GM23338 (cell line): ENCODE measurements around the gene TAC3. TPM values are rescaled to one million over a fixed set of nuclear protein-coding genes. Genes with fewer than 3 reads are reported as not detected.

ENCODE experiments used
- ATAC-seq: fragments of 200-7000 bp; cut with Tn5 transposase; 3 replicates; pipeline ENCODE4 v1.9.1; 2020
- DNase-seq: peaks from one replicate; pipeline ENCODE4 v3.0.0-alpha.2; 2015; ENCODE audit warnings: low spot score
- H2AFZ ChIP-seq: fragments of 200-600 bp; sonication (generic); 2 replicates; pipeline ENCODE4 v1.8.0; 2016; ENCODE audit warnings: antibody characterized with exemption, mild to moderate bottlenecking, moderate library complexity
- H3F3A ChIP-seq: fragments of 200-600 bp; sonication (generic); replicated peaks from 2 replicates; pipeline ENCODE4 v1.8.0; 2017; ENCODE audit warnings: antibody characterized with exemption, mixed run types, low read depth
- H3K27ac ChIP-seq: fragments of 200-600 bp; sonication (generic); 2 replicates; pipeline ENCODE4 v1.6.1; 2016; ENCODE audit warnings: low read depth
- H3K27me3 ChIP-seq: fragments of 200-600 bp; sonication (generic); 2 replicates; pipeline ENCODE4 v1.8.0; 2016; ENCODE audit warnings: mild to moderate bottlenecking, mixed run types, moderate library complexity; ENCODE audit not compliant: insufficient read depth
- H3K36me3 ChIP-seq: fragments of 200-600 bp; sonication (generic); 2 replicates; pipeline ENCODE4 v1.8.0; 2016; ENCODE audit warnings: mild to moderate bottlenecking; ENCODE audit not compliant: insufficient read depth
- H3K4me1 ChIP-seq: fragments of 200-600 bp; sonication (generic); 2 replicates; pipeline ENCODE4 v1.8.0; 2016; ENCODE audit warnings: mild to moderate bottlenecking, moderate library complexity; ENCODE audit not compliant: insufficient read depth
- H3K4me2 ChIP-seq: fragments of 200-600 bp; sonication (generic); 2 replicates; pipeline ENCODE4 v1.7.1; 2017; ENCODE audit warnings: mixed run types
- H3K4me3 ChIP-seq: fragments of 200-600 bp; sonication (generic); 2 replicates; pipeline ENCODE4 v1.6.1; 2016; ENCODE audit warnings: mixed run types
- H3K79me2 ChIP-seq: fragments of 200-600 bp; sonication (generic); replicated peaks from 2 replicates; pipeline ENCODE4 v1.8.0; 2017; ENCODE audit warnings: mild to moderate bottlenecking; ENCODE audit not compliant: insufficient read depth
- H3K9me2 ChIP-seq: fragments of 200-600 bp; sonication (generic); 2 replicates; pipeline ENCODE4 v1.8.0; 2017; ENCODE audit not compliant: insufficient read depth
- H4K20me1 ChIP-seq: fragments of 200-600 bp; sonication (generic); replicated peaks from 2 replicates; pipeline ENCODE4 v1.8.0; 2017; ENCODE audit warnings: mild to moderate bottlenecking; ENCODE audit not compliant: insufficient read depth
- H3K27ac Mint-ChIP-seq: 2 replicates; pipeline ENCODE4 v1.8.0; 2020; ENCODE audit warnings: inconsistent platforms, mild to moderate bottlenecking, moderate library complexity, mixed read lengths
- H3K27me3 Mint-ChIP-seq: 3 replicates; pipeline ENCODE4 v1.8.0; 2022; ENCODE audit warnings: low read depth, mild to moderate bottlenecking, moderate library complexity, mixed read lengths, inconsistent platforms; ENCODE audit not compliant: insufficient read depth, poor library complexity
- H3K36me3 Mint-ChIP-seq: 3 replicates; pipeline ENCODE4 v1.8.0; 2021; ENCODE audit warnings: low read depth, mild to moderate bottlenecking, inconsistent platforms, moderate library complexity, mixed read lengths
- H3K4me1 Mint-ChIP-seq: 3 replicates; pipeline ENCODE4 v1.8.0; 2020; ENCODE audit warnings: mild to moderate bottlenecking, inconsistent platforms, mixed read lengths
- H3K4me3 Mint-ChIP-seq: 3 replicates; pipeline ENCODE4 v1.8.0; 2021; ENCODE audit warnings: moderate library complexity, mild to moderate bottlenecking, inconsistent platforms, mixed read lengths
- H3K9me3 Mint-ChIP-seq: 3 replicates; pipeline ENCODE4 v1.8.0; 2020; ENCODE audit warnings: moderate library complexity, mild to moderate bottlenecking, inconsistent platforms, mixed read lengths
- CREB1 ChIP-seq: fragments of 250-450 bp; sonication (Bioruptor Pico); IDR thresholded peaks from 2 replicates; pipeline ENCODE4 v1.5.0; 2020; ENCODE audit warnings: low read depth, mild to moderate bottlenecking, moderate library complexity
- EZH2 ChIP-seq: fragments of 200-600 bp; sonication (generic); IDR thresholded peaks from one replicate; pipeline ENCODE4 v1.8.0; 2017; ENCODE audit warnings: antibody characterized with exemption, mild to moderate bottlenecking, low read depth; ENCODE audit not compliant: unreplicated experiment
- EZH2phosphoT487 ChIP-seq: fragments of 200-600 bp; sonication (generic); IDR thresholded peaks from one replicate; pipeline ENCODE4 v1.8.1; 2018; ENCODE audit warnings: antibody characterized with exemption; ENCODE audit not compliant: unreplicated experiment
- JUNB ChIP-seq: IDR thresholded peaks from one replicate; pipeline ENCODE4 v1.6.1; 2016; ENCODE audit warnings: antibody characterized with exemption; ENCODE audit not compliant: unreplicated experiment
- NANOG ChIP-seq: IDR thresholded peaks from 2 replicates; pipeline ENCODE4 v1.6.1; 2016; ENCODE audit warnings: antibody characterized with exemption, borderline replicate concordance
- POLR2AphosphoS5 ChIP-seq: IDR thresholded peaks from 2 replicates; pipeline ENCODE4 v1.6.1; 2016; ENCODE audit warnings: antibody characterized with exemption, low read depth
- ZNF114 ChIP-seq: fragments of 250-450 bp; sonication (Bioruptor Pico); IDR thresholded peaks from 2 replicates; pipeline ENCODE4 v1.5.0; 2020; ENCODE audit warnings: mild to moderate bottlenecking, moderate library complexity
- ZNF331 ChIP-seq: fragments of 250-450 bp; sonication (Bioruptor Pico); IDR thresholded peaks from 2 replicates; pipeline ENCODE4 v1.5.0; 2020; ENCODE audit warnings: low read depth, mild to moderate bottlenecking, moderate library complexity
- polyA plus RNA-seq: library from polyadenylated mRNA; unstranded; fragments of >200 nt; fragmentation: Nextera tagmentation; extraction: Ambion mirVana; gene quantifications from 2 replicates; pipeline ENCODE4 v1.2.1, GENCODE V29; 2016
- total RNA-seq: library from RNA; depleted of rRNA; stranded (reverse); fragments of >200 nt; shearing (Covaris generic); gene quantifications from 2 replicates; pipeline ENCODE4 v1.2.3, GENCODE V29; 2014
- TF ChIP-seq, protein P1 (sequence below): IDR thresholded peaks from one replicate; pipeline ENCODE4 v1.6.1; 2018; ENCODE audit warnings: antibody characterized with exemption; ENCODE audit not compliant: unreplicated experiment
- TF ChIP-seq, protein P2 (sequence below): IDR thresholded peaks from 2 replicates; pipeline ENCODE4 v1.6.1; 2016; ENCODE audit warnings: antibody characterized with exemption
- TF ChIP-seq, protein P3 (sequence below): fragments of 250-450 bp; sonication (Bioruptor Pico); IDR thresholded peaks from 2 replicates; pipeline ENCODE4 v1.5.0; 2020; ENCODE audit warnings: mild to moderate bottlenecking, moderate library complexity

TAC3 gene
- total and polyA plus RNA-seq, 2 experiments from 2014 or later, result 11.9 to 35.1 TPM

DNA sequence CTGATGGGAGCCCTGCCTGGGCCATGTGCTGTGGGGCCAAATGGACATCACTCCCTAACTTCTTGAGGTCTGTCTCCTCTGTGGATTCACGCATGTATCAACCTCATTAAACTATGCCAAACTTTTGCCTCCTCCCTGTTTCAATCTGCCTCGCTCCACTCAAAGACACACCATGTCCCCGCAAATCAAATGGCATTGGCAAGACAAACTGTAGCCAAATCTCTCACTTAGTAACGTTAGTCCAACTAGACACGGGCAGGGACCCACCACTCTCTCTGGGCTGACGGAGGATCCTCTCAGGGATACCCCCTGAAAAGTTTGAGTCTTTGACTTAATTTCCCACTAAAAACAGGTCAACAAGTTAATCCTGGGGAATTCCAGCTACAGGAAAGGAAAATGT lies 18.0 kb downstream of the TAC3 start:
- peaks cover 8% of the 10 kb centered on the region for H3K27me3 Mint-ChIP-seq
- no peak for ATAC-seq
- no peak for TF ChIP-seq ZNF114 (CRISPR knock-in tag)
- Histone ChIP-seq H3F3A (no peaks in the 10 kb centered on the region), H3K4me3 (no peak overlapping the region), H3K27ac (no peak overlapping the region), H4K20me1 (peaks cover 15% of the 10 kb centered on the region), H3K36me3 (peaks cover 13% of the 10 kb centered on the region), H3K79me2 (peaks cover 33% of the 10 kb centered on the region), H3K27me3 (no peaks in the 10 kb centered on the region), H3K9me2 (no peaks in the 10 kb centered on the region), H3K4me2 (no peak overlapping the region), H2AFZ (no peak overlapping the region), H3K4me1 (no peaks in the 10 kb centered on the region; the same call in 1 of the 2 replicates)
- H3K9me3 Mint-ChIP-seq, result no peaks in the 10 kb centered on the region
- H3K36me3 Mint-ChIP-seq, result peaks cover 47% of the 10 kb centered on the region
- H3K4me1 Mint-ChIP-seq, result peaks cover 5% of the 10 kb centered on the region
- no peak for DNase-seq
- no peak overlapping the region for H3K27ac Mint-ChIP-seq
- no peak overlapping the region for H3K4me3 Mint-ChIP-seq

DNA sequence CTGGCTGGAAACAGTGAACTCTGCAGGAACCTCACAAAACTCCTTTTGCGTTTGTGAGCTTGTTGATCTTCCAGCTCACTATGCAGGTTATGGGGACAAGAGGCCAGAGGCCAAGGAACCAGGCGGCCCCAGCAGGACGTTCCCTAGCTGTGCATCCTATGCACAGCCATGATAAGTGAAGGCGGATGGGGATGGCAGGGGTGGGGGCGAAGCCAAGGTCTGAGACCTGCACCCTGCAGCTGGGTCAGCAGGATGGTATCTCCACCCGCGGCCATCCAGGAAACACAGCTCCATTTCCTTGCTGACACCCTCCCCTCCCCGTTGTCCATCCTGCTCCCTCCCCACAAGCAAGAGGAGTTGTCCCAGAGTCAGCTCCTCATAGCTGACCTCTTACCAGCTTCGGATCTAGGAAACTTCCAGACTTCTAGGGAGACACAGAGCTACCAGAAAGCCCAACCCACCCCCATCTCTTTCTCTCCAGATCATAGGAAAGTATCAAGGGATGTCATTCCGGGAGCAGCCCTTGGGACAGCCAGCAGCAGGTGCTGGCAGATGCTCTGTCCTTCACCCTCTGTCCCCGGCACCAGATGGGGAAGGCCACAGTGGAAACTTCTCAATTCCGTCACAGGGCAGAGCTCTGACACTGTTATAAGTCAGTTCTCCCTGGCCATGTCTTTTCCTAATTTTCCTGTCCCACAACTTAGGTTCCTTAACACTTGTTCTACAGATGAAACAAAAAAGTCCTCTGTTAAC lies 19.4 kb downstream of the TAC3 start:
- Histone ChIP-seq H3K36me3 (0 out of 2 replicates have a peak, but pooled peaks cover 2% of the 10 kb centered on the region), H3K4me3 (no peak overlapping the region), H3K9me2 (no peaks in the 10 kb centered on the region), H4K20me1 (peaks cover 12% of the 10 kb centered on the region), H3K4me1 (no peaks in the 10 kb centered on the region; the same call in 1 of the 2 replicates), H3K27ac (no peak overlapping the region), H3K79me2 (peaks cover 26% of the 10 kb centered on the region), H2AFZ (no peak overlapping the region), H3F3A (no peaks in the 10 kb centered on the region), H3K4me2 (no peak overlapping the region), H3K27me3 (no peaks in the 10 kb centered on the region)
- Mint-ChIP-seq H3K36me3 (peaks cover 34% of the 10 kb centered on the region), H3K4me3 (no peak overlapping the region), H3K27me3 (peaks cover 8% of the 10 kb centered on the region), H3K27ac (no peak overlapping the region), H3K9me3 (no peaks in the 10 kb centered on the region), H3K4me1 (peaks cover 5% of the 10 kb centered on the region)
- ATAC-seq (no peak), DNase-seq (no peak)
- TF ChIP-seq ZNF331 (CRISPR knock-in tag) (no peak), CREB1 (CRISPR knock-in tag) (no peak), EZH2 (no peak), EZH2phosphoT487 (no peak), POLR2AphosphoS5 (no peak), JUNB (no peak), ZNF114 (CRISPR knock-in tag) (no peak), NANOG (no peak)
- TF ChIP-seq, protein P1, sequence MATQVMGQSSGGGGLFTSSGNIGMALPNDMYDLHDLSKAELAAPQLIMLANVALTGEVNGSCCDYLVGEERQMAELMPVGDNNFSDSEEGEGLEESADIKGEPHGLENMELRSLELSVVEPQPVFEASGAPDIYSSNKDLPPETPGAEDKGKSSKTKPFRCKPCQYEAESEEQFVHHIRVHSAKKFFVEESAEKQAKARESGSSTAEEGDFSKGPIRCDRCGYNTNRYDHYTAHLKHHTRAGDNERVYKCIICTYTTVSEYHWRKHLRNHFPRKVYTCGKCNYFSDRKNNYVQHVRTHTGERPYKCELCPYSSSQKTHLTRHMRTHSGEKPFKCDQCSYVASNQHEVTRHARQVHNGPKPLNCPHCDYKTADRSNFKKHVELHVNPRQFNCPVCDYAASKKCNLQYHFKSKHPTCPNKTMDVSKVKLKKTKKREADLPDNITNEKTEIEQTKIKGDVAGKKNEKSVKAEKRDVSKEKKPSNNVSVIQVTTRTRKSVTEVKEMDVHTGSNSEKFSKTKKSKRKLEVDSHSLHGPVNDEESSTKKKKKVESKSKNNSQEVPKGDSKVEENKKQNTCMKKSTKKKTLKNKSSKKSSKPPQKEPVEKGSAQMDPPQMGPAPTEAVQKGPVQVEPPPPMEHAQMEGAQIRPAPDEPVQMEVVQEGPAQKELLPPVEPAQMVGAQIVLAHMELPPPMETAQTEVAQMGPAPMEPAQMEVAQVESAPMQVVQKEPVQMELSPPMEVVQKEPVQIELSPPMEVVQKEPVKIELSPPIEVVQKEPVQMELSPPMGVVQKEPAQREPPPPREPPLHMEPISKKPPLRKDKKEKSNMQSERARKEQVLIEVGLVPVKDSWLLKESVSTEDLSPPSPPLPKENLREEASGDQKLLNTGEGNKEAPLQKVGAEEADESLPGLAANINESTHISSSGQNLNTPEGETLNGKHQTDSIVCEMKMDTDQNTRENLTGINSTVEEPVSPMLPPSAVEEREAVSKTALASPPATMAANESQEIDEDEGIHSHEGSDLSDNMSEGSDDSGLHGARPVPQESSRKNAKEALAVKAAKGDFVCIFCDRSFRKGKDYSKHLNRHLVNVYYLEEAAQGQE, result no peak
- TF ChIP-seq, protein P2, sequence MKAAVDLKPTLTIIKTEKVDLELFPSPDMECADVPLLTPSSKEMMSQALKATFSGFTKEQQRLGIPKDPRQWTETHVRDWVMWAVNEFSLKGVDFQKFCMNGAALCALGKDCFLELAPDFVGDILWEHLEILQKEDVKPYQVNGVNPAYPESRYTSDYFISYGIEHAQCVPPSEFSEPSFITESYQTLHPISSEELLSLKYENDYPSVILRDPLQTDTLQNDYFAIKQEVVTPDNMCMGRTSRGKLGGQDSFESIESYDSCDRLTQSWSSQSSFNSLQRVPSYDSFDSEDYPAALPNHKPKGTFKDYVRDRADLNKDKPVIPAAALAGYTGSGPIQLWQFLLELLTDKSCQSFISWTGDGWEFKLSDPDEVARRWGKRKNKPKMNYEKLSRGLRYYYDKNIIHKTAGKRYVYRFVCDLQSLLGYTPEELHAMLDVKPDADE, result no peak
- TF ChIP-seq, protein P3, sequence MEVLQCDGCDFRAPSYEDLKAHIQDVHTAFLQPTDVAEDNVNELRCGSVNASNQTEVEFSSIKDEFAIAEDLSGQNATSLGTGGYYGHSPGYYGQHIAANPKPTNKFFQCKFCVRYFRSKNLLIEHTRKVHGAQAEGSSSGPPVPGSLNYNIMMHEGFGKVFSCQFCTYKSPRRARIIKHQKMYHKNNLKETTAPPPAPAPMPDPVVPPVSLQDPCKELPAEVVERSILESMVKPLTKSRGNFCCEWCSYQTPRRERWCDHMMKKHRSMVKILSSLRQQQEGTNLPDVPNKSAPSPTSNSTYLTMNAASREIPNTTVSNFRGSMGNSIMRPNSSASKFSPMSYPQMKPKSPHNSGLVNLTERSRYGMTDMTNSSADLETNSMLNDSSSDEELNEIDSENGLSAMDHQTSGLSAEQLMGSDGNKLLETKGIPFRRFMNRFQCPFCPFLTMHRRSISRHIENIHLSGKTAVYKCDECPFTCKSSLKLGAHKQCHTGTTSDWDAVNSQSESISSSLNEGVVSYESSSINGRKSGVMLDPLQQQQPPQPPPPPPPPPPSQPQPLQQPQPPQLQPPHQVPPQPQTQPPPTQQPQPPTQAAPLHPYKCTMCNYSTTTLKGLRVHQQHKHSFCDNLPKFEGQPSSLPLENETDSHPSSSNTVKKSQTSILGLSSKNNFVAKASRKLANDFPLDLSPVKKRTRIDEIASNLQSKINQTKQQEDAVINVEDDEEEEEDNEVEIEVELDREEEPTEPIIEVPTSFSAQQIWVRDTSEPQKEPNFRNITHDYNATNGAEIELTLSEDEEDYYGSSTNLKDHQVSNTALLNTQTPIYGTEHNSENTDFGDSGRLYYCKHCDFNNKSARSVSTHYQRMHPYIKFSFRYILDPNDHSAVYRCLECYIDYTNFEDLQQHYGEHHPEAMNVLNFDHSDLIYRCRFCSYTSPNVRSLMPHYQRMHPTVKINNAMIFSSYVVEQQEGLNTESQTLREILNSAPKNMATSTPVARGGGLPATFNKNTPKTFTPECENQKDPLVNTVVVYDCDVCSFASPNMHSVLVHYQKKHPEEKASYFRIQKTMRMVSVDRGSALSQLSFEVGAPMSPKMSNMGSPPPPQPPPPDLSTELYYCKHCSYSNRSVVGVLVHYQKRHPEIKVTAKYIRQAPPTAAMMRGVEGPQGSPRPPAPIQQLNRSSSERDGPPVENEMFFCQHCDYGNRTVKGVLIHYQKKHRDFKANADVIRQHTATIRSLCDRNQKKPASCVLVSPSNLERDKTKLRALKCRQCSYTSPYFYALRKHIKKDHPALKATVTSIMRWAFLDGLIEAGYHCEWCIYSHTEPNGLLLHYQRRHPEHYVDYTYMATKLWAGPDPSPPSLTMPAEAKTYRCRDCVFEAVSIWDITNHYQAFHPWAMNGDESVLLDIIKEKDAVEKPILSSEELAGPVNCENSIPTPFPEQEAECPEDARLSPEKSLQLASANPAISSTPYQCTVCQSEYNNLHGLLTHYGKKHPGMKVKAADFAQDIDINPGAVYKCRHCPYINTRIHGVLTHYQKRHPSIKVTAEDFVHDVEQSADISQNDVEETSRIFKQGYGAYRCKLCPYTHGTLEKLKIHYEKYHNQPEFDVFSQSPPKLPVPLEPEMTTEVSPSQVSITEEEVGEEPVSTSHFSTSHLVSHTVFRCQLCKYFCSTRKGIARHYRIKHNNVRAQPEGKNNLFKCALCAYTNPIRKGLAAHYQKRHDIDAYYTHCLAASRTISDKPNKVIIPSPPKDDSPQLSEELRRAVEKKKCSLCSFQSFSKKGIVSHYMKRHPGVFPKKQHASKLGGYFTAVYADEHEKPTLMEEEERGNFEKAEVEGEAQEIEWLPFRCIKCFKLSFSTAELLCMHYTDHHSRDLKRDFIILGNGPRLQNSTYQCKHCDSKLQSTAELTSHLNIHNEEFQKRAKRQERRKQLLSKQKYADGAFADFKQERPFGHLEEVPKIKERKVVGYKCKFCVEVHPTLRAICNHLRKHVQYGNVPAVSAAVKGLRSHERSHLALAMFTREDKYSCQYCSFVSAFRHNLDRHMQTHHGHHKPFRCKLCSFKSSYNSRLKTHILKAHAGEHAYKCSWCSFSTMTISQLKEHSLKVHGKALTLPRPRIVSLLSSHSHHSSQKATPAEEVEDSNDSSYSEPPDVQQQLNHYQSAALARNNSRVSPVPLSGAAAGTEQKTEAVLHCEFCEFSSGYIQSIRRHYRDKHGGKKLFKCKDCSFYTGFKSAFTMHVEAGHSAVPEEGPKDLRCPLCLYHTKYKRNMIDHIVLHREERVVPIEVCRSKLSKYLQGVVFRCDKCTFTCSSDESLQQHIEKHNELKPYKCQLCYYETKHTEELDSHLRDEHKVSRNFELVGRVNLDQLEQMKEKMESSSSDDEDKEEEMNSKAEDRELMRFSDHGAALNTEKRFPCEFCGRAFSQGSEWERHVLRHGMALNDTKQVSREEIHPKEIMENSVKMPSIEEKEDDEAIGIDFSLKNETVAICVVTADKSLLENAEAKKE (CRISPR knock-in tag), result no peak
